Measurements from ENCODE around the gene GMPPA.

Gene GMPPA

DNA sequence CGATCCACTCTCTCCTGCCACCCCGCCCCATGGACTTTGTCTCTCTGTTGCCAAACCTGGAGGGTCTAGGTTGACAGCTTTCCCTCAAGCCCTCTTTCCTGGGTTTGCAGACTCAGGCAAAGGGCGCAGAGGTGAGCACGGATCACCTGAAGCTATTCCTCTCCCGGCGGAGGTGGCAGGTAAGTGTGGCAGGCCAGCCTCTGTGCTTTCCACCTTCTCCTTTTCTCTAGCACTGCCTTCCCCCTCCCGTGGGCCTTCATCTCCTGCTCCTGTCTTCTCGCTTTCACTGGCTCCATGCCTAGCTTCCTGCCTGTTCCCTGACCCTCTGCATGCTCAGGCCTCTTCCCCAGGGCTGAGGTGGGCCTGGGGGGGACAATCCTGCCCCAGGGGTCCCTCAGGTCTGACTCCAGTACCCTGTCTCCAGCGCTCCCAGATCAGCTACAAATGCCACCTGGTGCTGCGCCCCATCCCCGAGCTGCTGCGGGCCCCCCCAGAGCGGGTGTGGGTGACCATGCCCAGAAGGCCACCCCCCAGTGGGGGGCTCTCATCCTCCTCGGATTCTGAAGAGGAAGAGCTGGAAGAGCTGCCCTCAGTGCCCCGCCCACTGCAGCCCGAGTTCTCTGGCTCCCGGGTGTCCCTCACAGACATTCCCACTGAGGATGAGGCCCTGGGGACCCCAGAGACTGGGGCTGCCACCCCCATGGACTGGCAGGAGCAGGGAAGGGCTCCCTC lies 15.9 kb upstream of the GMPPA start:
- peaks cover 10% of the 10 kb centered on the region for H3K27me3 ChIP-seq (ENCODE audit: control insufficient read depth, insufficient read depth, low read length)
- peaks cover 21% of the 10 kb centered on the region for H3K36me3 ChIP-seq (ENCODE audit: control insufficient read depth, insufficient read depth, low read length)
- H3K27ac ChIP-seq (ENCODE audit: low read depth, low read length) = peak overlapping the region; percentile 62

DNA sequence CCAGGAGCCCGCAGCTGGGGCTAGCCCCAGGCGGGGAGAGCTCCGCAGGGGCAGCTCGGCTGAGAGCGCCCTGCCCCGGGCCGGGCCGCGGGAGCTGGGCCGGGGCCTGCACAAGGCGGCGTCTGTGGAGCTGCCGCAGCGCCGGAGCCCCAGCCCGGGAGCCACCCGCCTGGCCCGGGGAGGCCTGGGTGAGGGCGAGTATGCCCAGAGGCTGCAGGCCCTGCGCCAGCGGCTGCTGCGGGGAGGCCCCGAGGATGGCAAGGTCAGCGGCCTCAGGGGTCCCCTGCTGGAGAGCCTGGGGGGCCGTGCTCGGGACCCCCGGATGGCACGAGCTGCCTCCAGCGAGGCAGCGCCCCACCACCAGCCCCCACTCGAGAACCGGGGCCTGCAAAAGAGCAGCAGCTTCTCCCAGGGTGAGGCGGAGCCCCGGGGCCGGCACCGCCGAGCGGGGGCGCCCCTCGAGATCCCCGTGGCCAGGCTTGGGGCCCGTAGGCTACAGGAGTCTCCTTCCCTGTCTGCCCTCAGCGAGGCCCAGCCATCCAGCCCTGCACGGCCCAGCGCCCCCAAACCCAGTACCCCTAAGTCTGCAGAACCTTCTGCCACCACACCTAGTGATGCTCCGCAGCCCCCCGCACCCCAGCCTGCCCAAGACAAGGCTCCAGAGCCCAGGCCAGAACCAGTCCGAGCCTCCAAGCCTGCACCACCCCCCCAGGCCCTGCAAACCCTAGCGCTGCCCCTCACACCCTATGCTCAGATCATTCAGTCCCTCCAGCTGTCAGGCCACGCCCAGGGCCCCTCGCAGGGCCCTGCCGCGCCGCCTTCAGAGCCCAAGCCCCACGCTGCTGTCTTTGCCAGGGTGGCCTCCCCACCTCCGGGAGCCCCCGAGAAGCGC lies 15.0 kb upstream of the GMPPA start:
- H3K27ac ChIP-seq (ENCODE audit: low read depth, low read length) = peak overlapping the region; percentile 62
- H3K27me3 ChIP-seq (ENCODE audit: control insufficient read depth, insufficient read depth, low read length) = peaks cover 10% of the 10 kb centered on the region
- H3K36me3 ChIP-seq (ENCODE audit: control insufficient read depth, insufficient read depth, low read length) = peaks cover 21% of the 10 kb centered on the region
- H3K4me3 ChIP-seq (ENCODE audit: low read length) = peak overlapping the region; percentile 15
- no peak overlapping the region for H3K9ac ChIP-seq (ENCODE audit: low read length)
- peaks cover 4% of the 10 kb centered on the region for H3K4me1 ChIP-seq (ENCODE audit: control insufficient read depth, insufficient read depth, low read length)

More for the DNA sequence above, 15.9 kb upstream of the GMPPA start:
- no peak overlapping the region for H3K9ac ChIP-seq (ENCODE audit: low read length)
- H3K4me1 ChIP-seq (ENCODE audit: control insufficient read depth, insufficient read depth, low read length) = peaks cover 4% of the 10 kb centered on the region
- H3K4me3 ChIP-seq (ENCODE audit: low read length) = no peak overlapping the region

DNA sequence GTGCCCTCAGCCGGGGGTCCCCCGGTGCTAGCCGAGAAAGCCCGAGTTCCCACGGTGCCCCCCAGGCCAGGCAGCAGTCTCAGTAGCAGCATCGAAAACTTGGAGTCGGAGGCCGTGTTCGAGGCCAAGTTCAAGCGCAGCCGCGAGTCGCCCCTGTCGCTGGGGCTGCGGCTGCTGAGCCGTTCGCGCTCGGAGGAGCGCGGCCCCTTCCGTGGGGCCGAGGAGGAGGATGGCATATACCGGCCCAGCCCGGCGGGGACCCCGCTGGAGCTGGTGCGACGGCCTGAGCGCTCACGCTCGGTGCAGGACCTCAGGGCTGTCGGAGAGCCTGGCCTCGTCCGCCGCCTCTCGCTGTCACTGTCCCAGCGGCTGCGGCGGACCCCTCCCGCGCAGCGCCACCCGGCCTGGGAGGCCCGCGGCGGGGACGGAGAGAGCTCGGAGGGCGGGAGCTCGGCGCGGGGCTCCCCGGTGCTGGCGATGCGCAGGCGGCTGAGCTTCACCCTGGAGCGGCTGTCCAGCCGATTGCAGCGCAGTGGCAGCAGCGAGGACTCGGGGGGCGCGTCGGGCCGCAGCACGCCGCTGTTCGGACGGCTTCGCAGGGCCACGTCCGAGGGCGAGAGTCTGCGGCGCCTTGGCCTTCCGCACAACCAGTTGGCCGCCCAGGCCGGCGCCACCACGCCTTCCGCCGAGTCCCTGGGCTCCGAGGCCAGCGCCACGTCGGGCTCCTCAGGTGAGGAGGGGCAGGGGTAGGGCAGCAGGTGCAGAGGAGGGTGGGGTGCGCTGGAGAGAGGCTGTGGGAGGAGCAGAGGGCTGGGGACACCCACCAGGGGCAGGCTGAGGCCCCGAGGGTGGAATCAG lies 14.1 kb upstream of the GMPPA start:
- peaks cover 16% of the 10 kb centered on the region for H3K36me3 ChIP-seq (ENCODE audit: control insufficient read depth, insufficient read depth, low read length)
- H3K27me3 ChIP-seq (ENCODE audit: control insufficient read depth, insufficient read depth, low read length) = peaks cover 10% of the 10 kb centered on the region
- no peak overlapping the region for H3K9ac ChIP-seq (ENCODE audit: low read length)
- H3K27ac ChIP-seq (ENCODE audit: low read depth, low read length) = peak overlapping the region; percentile 62
- H3K4me1 ChIP-seq (ENCODE audit: control insufficient read depth, insufficient read depth, low read length) = peaks cover 4% of the 10 kb centered on the region
- H3K4me3 ChIP-seq (ENCODE audit: low read length) = peak overlapping the region; percentile 15

DNA sequence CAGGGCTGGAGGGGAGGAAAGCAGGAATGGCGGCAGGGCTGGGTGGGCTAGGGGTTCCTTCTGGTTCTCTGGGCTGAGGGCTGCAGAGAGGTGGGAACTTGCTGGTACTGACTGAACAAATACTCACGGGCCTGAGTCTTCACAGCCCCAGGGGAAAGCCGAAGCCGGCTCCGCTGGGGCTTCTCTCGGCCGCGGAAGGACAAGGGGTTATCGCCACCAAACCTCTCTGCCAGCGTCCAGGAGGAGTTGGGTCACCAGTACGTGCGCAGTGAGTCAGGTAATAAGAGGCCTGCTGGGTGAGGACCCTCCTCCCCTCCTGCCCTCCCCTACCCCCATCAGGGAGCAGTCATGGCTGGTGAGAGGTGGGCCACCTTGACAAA lies 13.5 kb upstream of the GMPPA start:
- Histone ChIP-seq H3K4me3 (ENCODE audit: low read length) (no peak overlapping the region), H3K27me3 (ENCODE audit: control insufficient read depth, insufficient read depth, low read length) (peaks cover 10% of the 10 kb centered on the region), H3K9ac (ENCODE audit: low read length) (no peak overlapping the region), H3K27ac (ENCODE audit: low read depth, low read length) (peak overlapping the region; percentile 62), H3K36me3 (ENCODE audit: control insufficient read depth, insufficient read depth, low read length) (peaks cover 10% of the 10 kb centered on the region), H3K4me1 (ENCODE audit: control insufficient read depth, insufficient read depth, low read length) (peaks cover 4% of the 10 kb centered on the region)

DNA sequence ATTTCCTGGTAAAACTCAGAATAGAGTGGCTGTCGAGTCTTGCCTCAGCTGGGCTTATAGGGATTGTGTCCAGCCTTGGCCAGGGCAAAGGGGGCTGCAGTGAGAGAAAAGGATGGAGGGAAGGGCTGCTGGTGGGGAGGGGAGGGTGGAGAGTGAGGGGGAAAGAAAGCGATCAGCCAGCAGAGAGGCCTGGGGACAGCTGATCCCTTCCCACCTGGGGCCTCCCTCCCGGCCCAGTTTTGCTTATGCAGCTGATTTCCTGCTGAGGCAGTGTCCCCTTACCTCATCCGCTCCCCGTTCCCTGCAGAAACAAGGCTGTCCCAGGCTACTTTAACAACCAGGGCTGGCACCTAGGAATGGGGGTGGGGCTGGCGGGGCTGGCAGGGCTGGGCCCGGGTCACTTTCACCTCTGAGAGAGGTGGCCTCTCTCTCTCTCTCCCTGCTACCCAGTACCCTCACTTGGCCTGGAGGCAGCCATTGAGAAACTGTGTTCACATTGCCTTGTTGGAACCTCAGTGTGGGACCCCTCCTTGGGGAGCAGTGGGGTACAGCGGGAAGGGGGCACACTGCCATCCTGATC lies 12.2 kb upstream of the GMPPA start:
- Histone ChIP-seq H3K4me1 (ENCODE audit: control insufficient read depth, insufficient read depth, low read length) (peaks cover 4% of the 10 kb centered on the region), H3K27ac (ENCODE audit: low read depth, low read length) (no peak overlapping the region), H3K4me3 (ENCODE audit: low read length) (no peak overlapping the region), H3K36me3 (ENCODE audit: control insufficient read depth, insufficient read depth, low read length) (peaks cover 2% of the 10 kb centered on the region), H3K27me3 (ENCODE audit: control insufficient read depth, insufficient read depth, low read length) (peaks cover 10% of the 10 kb centered on the region), H3K9ac (ENCODE audit: low read length) (no peak overlapping the region)

DNA sequence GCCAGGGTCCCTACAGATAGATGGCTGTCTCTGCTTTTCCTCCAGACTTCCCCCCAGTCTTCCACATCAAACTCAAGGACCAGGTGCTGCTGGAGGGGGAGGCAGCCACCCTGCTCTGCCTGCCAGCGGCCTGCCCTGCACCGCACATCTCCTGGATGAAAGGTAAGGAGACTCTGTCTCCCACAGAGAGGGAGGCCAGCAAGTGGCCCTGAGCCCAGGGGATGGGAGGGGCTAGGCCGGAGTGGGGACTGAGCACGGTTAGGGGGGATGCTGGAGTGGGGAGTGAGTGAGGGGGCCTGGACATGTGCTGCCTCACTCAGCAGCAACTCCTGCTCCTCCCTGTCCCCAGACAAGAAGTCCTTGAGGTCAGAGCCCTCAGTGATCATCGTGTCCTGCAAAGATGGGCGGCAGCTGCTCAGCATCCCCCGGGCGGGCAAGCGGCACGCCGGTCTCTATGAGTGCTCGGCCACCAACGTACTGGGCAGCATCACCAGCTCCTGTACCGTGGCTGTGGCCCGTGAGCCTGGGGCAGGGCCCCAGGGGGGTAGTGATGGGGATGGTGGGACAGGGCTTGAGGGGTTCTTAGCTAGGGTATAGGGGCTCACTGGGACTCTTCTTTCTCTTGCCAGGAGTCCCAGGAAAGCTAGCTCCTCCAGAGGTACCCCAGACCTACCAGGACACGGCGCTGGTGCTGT lies 10.4 kb upstream of the GMPPA start:
- Histone ChIP-seq H3K9ac (ENCODE audit: low read length) (no peak overlapping the region), H3K4me1 (ENCODE audit: control insufficient read depth, insufficient read depth, low read length) (no peaks in the 10 kb centered on the region), H3K27me3 (ENCODE audit: control insufficient read depth, insufficient read depth, low read length) (peaks cover 8% of the 10 kb centered on the region), H3K36me3 (ENCODE audit: control insufficient read depth, insufficient read depth, low read length) (no peaks in the 10 kb centered on the region), H3K4me3 (ENCODE audit: low read length) (no peak overlapping the region), H3K27ac (ENCODE audit: low read depth, low read length) (no peak overlapping the region)

DNA sequence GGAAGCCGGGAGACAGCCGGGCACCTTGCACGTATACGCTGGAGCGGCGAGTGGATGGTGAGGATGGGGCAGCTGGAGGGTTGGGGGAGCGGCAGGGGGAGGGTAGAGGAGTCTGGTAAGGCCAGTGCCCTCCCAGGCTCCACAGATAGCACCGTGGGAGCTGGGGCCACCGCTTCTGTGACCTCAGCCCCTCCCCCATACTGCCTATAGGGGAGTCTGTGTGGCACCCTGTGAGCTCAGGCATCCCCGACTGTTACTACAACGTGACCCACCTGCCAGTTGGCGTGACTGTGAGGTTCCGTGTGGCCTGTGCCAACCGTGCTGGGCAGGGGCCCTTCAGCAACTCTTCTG lies 9.9 kb upstream of the GMPPA start:
- Histone ChIP-seq H3K4me3 (ENCODE audit: low read length) (no peak overlapping the region), H3K36me3 (ENCODE audit: control insufficient read depth, insufficient read depth, low read length) (no peaks in the 10 kb centered on the region), H3K27me3 (ENCODE audit: control insufficient read depth, insufficient read depth, low read length) (peaks cover 7% of the 10 kb centered on the region), H3K9ac (ENCODE audit: low read length) (no peak overlapping the region), H3K4me1 (ENCODE audit: control insufficient read depth, insufficient read depth, low read length) (no peaks in the 10 kb centered on the region), H3K27ac (ENCODE audit: low read depth, low read length) (no peak overlapping the region)

DNA sequence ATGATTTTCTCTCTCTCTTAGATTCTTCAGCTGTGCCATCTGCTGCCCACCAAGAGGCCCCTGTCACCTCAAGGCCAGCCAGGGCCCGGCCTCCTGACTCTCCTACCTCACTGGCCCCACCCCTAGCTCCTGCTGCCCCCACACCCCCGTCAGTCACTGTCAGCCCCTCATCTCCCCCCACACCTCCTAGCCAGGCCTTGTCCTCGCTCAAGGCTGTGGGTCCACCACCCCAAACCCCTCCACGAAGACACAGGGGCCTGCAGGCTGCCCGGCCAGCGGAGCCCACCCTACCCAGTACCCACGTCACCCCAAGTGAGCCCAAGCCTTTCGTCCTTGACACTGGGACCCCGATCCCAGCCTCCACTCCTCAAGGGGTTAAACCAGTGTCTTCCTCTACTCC lies 9.4 kb upstream of the GMPPA start:
- H3K4me3 ChIP-seq (ENCODE audit: low read length) = no peak overlapping the region

DNA sequence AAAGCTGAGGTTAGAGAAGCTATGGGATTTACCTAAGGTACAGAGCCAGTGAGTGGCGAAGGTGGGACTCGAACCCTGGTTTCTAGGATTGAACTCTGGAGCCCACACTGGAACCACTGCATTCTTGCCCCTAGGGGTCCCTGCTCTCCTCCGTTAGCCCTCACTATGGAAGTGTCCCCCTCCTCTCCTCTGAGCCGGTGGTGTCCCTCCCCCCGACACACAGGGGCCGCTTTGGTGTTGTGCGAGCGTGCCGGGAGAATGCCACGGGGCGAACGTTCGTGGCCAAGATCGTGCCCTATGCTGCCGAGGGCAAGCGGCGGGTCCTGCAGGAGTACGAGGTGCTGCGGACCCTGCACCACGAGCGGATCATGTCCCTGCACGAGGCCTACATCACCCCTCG lies 8.5 kb upstream of the GMPPA start:
- Histone ChIP-seq H3K27me3 (ENCODE audit: control insufficient read depth, insufficient read depth, low read length) (peaks cover 10% of the 10 kb centered on the region), H3K27ac (ENCODE audit: low read depth, low read length) (no peak overlapping the region)

More for the DNA sequence above, 9.4 kb upstream of the GMPPA start:
- no peak overlapping the region for H3K27ac ChIP-seq (ENCODE audit: low read depth, low read length)
- H3K27me3 ChIP-seq (ENCODE audit: control insufficient read depth, insufficient read depth, low read length) = peaks cover 7% of the 10 kb centered on the region
- no peak overlapping the region for H3K9ac ChIP-seq (ENCODE audit: low read length)
- H3K4me1 ChIP-seq (ENCODE audit: control insufficient read depth, insufficient read depth, low read length) = no peaks in the 10 kb centered on the region
- no peaks in the 10 kb centered on the region for H3K36me3 ChIP-seq (ENCODE audit: control insufficient read depth, insufficient read depth, low read length)

DNA sequence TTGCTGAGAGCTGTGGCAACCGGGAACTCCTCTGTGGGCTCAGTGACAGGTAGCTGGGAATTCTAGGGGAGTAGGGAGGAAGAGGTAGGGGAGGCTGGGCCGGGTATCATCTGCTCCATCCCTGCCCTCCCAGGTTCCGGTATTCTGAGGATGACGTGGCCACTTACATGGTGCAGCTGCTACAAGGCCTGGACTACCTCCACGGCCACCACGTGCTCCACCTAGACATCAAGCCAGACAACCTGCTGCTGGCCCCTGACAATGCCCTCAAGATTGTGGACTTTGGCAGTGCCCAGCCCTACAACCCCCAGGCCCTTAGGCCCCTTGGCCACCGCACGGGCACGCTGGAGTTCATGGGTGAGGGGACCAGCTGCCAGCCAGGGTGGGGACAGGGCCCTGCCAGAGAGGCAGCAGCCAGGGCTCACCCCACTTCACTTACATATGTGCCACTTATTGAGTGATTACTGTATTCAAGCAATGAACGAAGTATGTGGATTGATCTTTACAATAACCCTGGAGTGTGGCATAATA lies 8.0 kb upstream of the GMPPA start:
- Histone ChIP-seq H3K4me3 (ENCODE audit: low read length) (no peak overlapping the region), H3K27ac (ENCODE audit: low read depth, low read length) (no peak overlapping the region), H3K4me1 (ENCODE audit: control insufficient read depth, insufficient read depth, low read length) (peaks cover 3% of the 10 kb centered on the region), H3K36me3 (ENCODE audit: control insufficient read depth, insufficient read depth, low read length) (no peaks in the 10 kb centered on the region), H3K27me3 (ENCODE audit: control insufficient read depth, insufficient read depth, low read length) (peaks cover 10% of the 10 kb centered on the region), H3K9ac (ENCODE audit: low read length) (no peak overlapping the region)

More for the DNA sequence above, 8.5 kb upstream of the GMPPA start:
- Histone ChIP-seq H3K4me3 (ENCODE audit: low read length) (no peak overlapping the region), H3K4me1 (ENCODE audit: control insufficient read depth, insufficient read depth, low read length) (no peaks in the 10 kb centered on the region), H3K36me3 (ENCODE audit: control insufficient read depth, insufficient read depth, low read length) (no peaks in the 10 kb centered on the region), H3K9ac (ENCODE audit: low read length) (no peak overlapping the region)

DNA sequence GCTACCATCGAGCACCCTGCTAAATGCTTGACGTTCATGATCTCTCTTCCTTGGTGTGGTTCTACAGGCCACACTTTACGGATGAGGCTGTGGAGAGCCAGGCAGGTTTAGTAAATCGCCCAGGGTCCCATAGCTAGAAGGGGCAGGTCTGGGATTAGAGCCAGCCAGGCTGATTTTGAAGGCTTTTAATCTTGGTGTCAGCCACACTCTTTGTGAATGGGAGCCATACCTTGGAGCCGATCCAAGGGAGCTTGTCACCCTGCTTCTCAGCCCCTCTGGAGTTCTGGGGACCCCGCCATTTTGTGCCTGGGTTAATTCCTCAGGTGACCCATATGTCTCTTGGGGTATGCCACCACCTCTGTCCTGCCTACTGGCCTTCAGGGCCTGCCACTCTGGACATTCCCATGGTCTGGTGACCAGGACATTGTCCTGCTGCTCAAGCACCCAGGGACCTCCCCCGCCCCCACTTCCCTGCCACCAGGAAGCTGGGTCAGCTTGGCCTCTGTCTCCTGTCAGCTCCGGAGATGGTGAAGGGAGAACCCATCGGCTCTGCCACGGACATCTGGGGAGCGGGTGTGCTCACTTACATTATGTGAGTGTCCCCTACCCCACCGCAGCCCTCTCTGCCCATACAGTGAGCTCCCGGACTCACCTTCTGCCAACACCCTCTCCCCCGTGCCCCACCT lies 7.3 kb upstream of the GMPPA start:
- Histone ChIP-seq H3K4me1 (ENCODE audit: control insufficient read depth, insufficient read depth, low read length) (peaks cover 6% of the 10 kb centered on the region), H3K27ac (ENCODE audit: low read depth, low read length) (no peak overlapping the region), H3K36me3 (ENCODE audit: control insufficient read depth, insufficient read depth, low read length) (no peaks in the 10 kb centered on the region), H3K27me3 (ENCODE audit: control insufficient read depth, insufficient read depth, low read length) (peaks cover 12% of the 10 kb centered on the region), H3K9ac (ENCODE audit: low read length) (no peak overlapping the region), H3K4me3 (ENCODE audit: low read length) (no peak overlapping the region)

Measured in rectal smooth muscle tissue (tissue), 1 donor.